GM19397 (cell line): ENCODE results near the gene THSD4.
"Not testable (repeated sequence)": the region's sequence is repeated elsewhere in the genome, so short reads cannot be mapped to it uniquely, and the experiment has no call there.

ENCODE experiments used
- ATAC-seq: cut with Tn5 transposase; IDR thresholded peaks from one replicate; pipeline ENCODE4 v1.9.1; 2021; ENCODE audit warnings: mild to moderate bottlenecking, moderate library complexity; ENCODE audit not compliant: unreplicated experiment

THSD4 gene

GRCh38 chr15:71409541-71409940, 294.3 kb downstream of the THSD4 start:
- ATAC-seq, result no peak

GRCh38 chr15:71410347-71410746, 295.1 kb downstream of the THSD4 start:
- ATAC-seq, result no peak

DNA sequence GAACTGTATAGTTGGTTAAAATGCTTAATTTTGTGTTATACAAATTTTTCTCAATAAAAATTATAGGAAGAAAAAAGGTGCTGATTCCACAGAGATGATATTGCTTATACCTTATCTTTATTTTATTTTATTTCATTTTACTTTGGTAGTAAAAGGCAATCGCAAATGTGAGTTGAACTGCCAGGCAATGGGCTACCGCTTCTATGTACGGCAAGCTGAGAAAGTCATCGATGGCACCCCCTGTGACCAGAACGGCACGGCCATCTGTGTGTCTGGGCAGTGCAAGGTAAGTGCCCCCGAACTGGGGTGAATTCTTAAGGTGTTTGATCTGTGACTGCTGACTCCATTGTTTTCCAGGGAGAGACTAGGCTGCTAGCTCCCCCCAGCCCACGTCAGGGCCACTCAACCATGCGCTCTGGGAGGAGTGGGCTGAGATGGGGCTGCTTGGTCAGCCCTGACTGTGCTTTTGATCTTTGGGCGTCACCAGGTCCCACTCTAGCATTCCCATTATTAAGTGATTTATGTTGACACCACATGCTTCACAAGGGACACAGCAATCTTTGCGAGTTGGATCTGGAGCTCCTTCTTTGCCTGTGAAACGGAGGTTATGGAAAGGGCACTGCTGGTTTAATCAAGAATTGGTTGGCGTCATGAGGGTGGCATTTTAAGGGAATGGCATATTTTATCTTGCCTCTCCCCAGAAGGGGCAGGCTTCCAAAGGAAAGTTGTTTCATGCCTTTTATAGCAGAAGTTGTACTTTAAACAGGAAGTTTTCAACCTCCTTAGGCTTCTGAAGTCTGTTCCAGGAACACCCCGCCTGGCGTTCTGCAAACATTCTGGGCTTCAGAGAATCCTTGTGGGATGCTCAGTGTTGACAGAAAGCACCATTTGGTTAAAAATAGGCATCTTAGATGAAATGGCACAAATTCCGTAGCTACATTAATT, 296.5 kb downstream of the THSD4 start:
- no peak for ATAC-seq

GRCh38 chr15:71413419-71413818, 298.1 kb downstream of the THSD4 start:
- ATAC-seq, result no peak

DNA sequence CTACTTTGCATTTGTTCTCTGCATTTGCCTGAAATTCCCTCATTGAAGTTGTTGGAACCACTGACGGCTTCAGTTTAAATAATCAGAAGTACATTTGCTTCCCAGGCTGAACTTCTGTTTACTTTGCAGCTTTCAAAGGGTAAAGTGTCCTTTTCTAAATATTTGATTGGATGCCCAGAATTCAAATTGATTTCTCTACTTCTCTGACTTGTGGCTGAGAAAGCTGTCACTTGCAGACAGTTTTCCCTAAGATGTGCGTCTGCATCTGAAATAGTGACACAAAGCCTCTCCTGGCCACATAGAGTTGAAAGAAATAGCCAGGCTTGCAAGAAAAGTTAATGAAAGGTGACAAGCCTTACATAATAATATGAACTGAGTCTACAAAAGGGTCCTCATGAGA, 299.6 kb downstream of the THSD4 start:
- no peak for ATAC-seq

DNA sequence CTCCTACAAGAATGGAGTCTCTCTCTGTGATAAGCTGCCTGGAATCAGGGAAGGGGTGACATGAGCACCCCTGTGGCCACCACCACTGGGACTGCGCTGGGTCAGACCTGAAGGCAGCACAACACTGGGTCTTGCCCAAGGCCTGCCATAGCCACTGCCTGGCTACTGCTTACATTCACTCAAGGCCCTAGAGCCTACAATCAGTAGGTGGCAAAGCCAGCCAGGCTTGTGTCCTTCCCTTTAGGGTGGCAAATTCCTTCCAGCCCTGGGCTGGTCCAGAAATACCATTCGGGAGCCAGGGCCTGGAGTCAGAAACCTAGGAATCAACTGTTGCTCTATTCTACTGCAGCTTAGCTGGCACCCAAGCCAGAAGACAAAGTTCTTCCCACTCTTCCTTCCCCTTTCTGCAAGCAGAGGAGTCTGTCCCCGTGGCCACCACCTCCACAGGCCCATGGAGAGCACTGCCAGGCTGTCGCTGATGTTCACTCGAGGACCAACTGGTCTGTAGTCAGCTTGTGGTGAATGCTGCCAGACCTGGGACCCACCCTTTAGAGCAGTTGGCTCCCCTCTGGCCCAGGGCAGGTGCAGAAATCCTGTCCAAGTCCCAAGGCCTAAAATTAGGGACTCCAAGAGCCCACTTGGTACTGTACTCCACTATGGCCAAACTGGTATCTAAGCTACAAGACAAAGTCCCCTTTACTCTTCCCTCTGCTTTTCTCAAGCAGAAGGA, 307.4 kb downstream of the THSD4 start:
- ATAC-seq, result no peak

DNA sequence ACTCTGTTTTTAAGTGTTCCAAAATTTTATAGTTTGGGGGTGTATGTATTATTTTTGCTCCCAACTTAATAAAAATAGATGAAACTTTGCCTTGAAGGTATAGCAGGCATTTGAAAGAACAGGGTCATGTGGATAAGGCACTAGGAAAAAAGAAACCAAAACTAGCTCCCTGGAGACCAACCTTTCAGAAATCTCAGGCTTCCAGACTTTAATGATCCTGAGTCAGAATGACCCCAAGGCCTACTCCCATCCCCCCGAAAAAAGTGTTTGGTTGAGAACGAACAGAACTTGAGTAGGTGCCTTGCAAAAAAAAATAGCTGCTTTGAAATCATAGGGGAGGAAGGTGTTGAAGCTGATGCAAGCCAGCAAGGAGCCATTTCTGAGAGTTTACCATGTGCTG, 309.5 kb downstream of the THSD4 start:
- no peak for ATAC-seq

DNA sequence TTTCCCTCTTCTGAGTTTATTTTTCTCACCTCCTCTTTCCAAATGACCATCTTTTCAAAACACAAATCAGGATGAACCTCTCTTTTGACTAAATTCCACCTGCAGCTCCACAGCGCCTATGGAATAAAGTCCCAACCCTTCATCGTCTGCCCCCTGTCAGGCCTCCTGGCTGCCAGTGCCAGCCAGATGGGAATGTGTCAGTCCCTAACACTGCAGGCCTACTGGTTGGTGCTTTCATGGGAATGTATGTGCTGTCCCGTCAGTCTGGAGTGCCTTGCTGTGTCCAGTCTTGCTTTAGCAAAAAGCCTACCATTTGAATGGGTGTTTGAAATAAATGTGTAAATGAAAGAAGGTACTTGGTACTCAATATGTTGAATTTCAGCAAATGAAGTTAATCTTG, 310.1 kb downstream of the THSD4 start:
- no peak for ATAC-seq

DNA sequence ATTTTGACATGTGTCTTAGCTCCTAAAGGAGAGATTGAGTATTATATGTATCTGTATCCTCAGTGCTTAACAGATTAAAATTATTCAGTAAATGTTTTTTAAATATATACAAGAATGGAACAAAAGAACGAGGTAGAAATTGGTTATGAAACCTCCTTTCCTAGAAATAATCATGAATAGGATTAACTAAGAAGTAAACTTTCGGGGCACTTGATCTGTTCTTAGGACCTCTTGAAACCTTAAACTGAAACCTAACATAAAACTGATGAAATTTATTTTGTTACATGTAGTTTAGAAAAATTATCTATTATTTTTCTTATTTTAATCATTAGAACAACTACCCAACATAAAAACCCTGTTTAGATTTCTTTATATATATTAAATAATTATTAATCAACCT, 311.5 kb downstream of the THSD4 start:
- no peak for ATAC-seq

- ATAC-seq, result no peak
Observed at GRCh38 chr15:71430782-71431181, 315.5 kb downstream of the THSD4 start.

DNA sequence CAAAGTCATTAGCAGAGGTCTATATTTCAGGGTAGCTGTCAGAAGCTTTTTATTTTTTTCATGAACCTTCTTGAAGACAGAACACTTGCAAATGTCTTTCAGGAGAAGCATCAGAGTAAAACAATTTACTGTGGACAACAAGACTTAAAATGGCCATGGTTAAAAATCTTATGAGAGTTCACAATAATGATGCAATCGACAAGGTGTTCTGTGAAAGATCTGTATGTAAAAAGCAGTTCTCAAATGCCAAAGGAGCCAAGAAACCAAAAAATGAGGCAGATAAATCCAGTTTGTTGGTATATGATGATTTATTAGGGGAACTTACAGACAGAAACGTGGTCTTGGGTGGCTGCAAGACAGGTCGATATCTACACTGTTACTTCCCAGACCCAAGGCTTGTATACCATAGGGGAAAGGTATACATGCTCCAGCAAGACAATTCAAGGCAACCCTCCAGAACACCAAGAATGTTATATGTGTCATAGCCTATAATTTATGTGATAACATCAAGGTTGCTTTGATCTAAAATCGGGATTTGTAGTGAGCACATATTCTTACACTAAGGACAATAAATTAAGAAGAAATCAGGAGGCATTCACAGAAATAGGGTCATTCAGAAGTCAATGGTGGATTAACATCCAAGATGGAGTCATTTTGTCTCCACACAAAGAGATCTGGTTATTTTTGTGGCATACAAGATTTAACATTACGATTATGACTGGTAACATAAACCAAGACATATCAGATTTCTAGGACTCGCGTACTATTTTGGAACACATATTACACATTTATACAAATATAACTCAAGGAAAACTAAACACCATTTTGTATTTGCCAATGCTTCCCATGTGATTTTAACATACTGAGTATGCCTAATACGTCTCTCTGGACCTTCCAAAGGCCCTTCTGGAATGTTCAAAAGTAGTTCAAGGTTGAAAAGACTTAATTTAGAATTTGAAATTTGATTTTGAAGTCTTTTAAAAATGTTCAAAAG, 316.4 kb downstream of the THSD4 start:
- no peak for ATAC-seq

- no peak for ATAC-seq
Observed at GRCh38 chr15:71433402-71433801, 318.1 kb downstream of the THSD4 start.

DNA sequence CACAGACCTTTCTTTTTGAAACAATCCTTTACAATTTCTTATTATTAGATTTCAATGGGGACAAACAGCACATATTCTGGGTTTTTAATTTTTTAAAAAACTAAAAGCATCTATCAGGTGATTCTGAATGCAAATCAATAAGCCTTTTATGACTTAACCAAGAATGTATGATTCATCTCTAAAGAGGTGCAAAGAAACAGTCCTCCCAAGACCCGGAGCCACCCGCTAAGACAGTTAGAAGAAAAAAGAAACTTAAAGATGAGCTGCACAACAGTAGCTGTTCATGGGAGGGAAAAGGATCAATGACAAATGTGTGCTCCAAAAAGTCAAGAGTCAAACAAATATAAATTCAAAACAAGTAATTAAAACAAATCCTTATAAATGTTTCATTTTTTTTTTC, 319.5 kb downstream of the THSD4 start:
- no peak for ATAC-seq

GRCh38 chr15:71435552-71435951, 320.3 kb downstream of the THSD4 start:
- ATAC-seq, result no peak

DNA sequence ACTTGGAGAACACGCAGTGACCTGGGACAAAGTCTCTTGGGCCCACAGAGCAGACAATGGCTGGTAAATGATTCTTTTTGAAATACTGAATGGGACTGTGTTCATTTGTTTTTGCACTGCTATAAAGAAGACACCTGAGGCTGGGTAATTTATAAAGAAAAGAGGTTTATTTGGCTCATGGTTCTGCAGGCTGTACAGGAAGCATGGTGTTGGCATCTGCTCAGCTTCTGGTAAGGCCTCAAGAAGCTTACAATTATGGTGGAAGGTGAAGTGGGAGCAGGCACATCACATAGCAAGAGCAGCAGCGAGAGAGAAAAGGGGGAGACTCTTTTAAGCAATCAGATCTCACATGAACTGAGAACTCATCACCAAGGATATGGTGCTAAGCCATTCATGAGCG, 321.6 kb downstream of the THSD4 start:
- ATAC-seq, result no peak

DNA sequence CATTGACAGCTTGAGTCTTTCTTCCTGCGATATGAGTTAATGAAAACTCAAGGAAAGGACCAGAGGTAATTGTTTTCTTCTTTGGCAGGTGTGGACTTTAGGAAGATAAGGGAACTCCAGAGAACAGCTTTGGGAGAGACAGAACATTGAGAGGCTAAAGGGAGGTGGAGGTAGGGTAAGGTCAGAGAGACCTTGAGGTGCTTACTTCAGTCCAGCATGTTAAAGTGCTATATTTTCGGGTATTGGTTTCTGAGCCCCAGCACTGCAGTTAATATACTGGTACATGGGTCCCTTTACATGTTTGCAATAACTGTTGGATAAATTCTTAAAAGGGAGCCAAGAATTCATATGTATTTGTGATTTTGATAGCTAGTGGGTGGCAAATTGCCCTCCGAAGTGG, 322.1 kb downstream of the THSD4 start:
- no peak for ATAC-seq

GRCh38 chr15:71437919-71438318, 322.6 kb downstream of the THSD4 start:
- no peak for ATAC-seq

GRCh38 chr15:71439478-71439877, 324.2 kb downstream of the THSD4 start:
- ATAC-seq, result not testable (repeated sequence)

DNA sequence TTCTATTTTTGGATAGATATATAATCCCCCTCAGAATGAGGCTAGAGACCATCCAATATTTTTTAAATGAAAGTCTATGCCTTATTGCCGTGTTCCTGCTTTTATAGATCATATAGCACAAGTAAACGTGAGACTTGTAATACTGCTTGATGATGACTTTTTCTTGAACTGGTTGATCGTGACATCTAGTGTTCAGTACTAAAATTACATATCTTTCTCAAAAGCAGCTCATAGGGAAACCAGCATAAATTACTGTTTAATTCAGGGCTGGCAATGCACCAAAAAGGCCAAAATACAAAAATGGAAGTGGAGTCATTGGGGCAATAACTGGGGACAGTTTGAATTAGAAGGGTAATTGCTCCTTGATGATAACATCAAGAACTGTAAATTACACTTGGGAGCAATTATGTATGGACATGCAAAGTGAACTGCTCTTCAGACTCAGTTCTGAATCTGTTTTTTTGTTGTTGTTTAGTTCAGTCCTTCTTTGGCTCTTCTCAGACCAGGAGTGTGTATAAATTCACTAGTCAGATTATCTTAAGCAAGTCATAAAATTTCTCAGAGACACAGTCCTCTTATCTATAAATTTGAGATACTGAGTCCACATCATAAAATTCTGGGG, 325.3 kb downstream of the THSD4 start:
- no peak for ATAC-seq

GRCh38 chr15:71443538-71443937, 328.3 kb downstream of the THSD4 start:
- no peak for ATAC-seq
